SU-DHL-6 (cell line): ENCODE results near the gene TSPAN18.

Experiments used
- CTCF ChIP-seq: fragments of 200-600 bp; sonication (generic); IDR thresholded peaks from one replicate; pipeline ENCODE4 v1.5.1; 2017; ENCODE audit warnings: antibody characterized with exemption, mild to moderate bottlenecking, low read length, moderate library complexity; ENCODE audit not compliant: insufficient read depth, poor library complexity, severe bottlenecking
- EZH2phosphoT487 ChIP-seq: fragments of 200-600 bp; sonication (generic), shearing (Covaris generic); conservative IDR thresholded peaks from 2 replicates; pipeline ENCODE4 v1.6.1; 2018; ENCODE audit warnings: mild to moderate bottlenecking, antibody characterized with exemption, low read length, moderate library complexity, mixed read lengths

DNA sequence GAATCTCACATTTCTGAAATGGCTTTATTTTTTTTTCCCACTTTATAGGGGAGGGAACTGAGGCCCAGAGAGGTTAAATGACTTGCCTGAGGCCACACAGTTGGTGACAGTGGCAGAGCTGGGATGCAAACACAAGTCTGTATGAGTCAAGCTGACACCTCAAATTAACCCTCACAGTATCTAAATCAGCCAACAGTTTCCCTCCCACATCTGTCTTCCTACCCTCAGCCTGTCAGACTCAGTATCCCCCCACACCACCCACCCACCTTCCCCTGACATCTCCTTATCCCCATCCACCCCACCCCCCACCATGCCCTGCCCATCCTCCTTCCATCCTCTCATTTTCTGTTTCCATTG is 128.7 kb downstream of the TSPAN18 start:
- TF ChIP-seq CTCF: no peak
- TF ChIP-seq EZH2phosphoT487: no peak
